ENCODE data around the gene MAP3K19. TPM values are rescaled to one million over a fixed set of nuclear protein-coding genes. Genes with fewer than 3 reads are reported as not detected.
A peak's percentile ranks its signal among the peaks of the same experiment; 100 is the strongest.

Gene MAP3K19
- total and polyA plus RNA-seq, 10 of the 15 experiments (the other 5 are each of a cell fraction or from before 2014, with no cell fraction given), result 0.05 TPM; not detected in 9

- TF ChIP-seq E4F1 (IDR thresholded peaks at IDR 0.05; ENCODE audit: borderline replicate concordance, partially characterized antibody) (peak; percentile 78), MYB (IDR thresholded peaks at IDR 0.05; ENCODE audit: borderline replicate concordance, low read depth, low read length) (no peak), MLLT1 (IDR thresholded peaks at IDR 0.05) (peak; percentile 95), ZNF622 (IDR thresholded peaks at IDR 0.05) (no peak)
These were observed 5.0 kb upstream of the MAP3K19 start, which contains the start of gene RAB3GAP1 (continued) for GRCh38 chr2:135052042-135052876.

GRCh38 chr2:135050684-135051083 is 3.4 kb upstream of the MAP3K19 start:
- RAD21 ChIA-PET (ENCODE audit: unreplicated experiment), result interaction anchor here (1.6 kb wide), 1 partner anchor 133 kb away, joined by 4 read pairs; no protein-coding TSS in a partner anchor

More at GRCh38 chr2:135050684-135051083, 3.4 kb upstream of the MAP3K19 start:
- no TSS peak for BruUV-seq (replicated peaks)
- ATAC-seq, result no peak
- CTCF ChIA-PET, result interaction anchor here (1.1 kb wide), 1 partner anchor 46 kb away, joined by 3 read pairs; no protein-coding TSS in a partner anchor
- Histone ChIP-seq H4K20me1 (ENCODE audit: control insufficient read depth, insufficient read depth) (no peaks in the 10 kb centered on the region), H3K79me2 (ENCODE audit: control insufficient read depth, insufficient read depth, low read length) (peaks cover 32% of the 10 kb centered on the region), H2AFZ (ENCODE audit: control insufficient read depth, low read depth, low read length) (no peak overlapping the region), H3K9me3 (replicated peaks; ENCODE audit: control insufficient read depth, insufficient read depth, low read length) (no peaks in the 10 kb centered on the region), H3K27ac (ENCODE audit: control insufficient read depth, insufficient read depth) (no peak overlapping the region), H3K36me3 (ENCODE audit: control insufficient read depth in 2 of 2, insufficient read depth in 2 of 2, low read length in 1 of 2) (no peaks in the 10 kb centered on the region), H3K4me1 (ENCODE audit: control insufficient read depth, insufficient read depth, low read length) (no peaks in the 10 kb centered on the region), H3K9ac (ENCODE audit: control insufficient read depth, insufficient read depth, low read length) (no peak overlapping the region), H3K4me2 (ENCODE audit: control insufficient read depth, insufficient read depth) (no peak overlapping the region), H3K27me3 (replicated peaks in 1 of 2; ENCODE audit: control insufficient read depth in 2 of 2, insufficient read depth in 2 of 2, low read length in 1 of 2) (no peaks in the 10 kb centered on the region; a peak in 1 of 4 replicates), H3K4me3 (no peak overlapping the region)
- POLR2A ChIA-PET, result no interaction called here
- FAIRE-seq, result no peak
- TF ChIP-seq PML (IDR thresholded peaks at IDR 0.05; ENCODE audit: low read length), result no peak
- no peak for TF ChIP-seq POLR2AphosphoS2 (IDR thresholded peaks at IDR 0.05; ENCODE audit: low read depth, low read length)
- no peak for TF ChIP-seq MTA2 (IDR thresholded peaks at IDR 0.05; ENCODE audit: low read depth)
- no peak for TF ChIP-seq SREBF2 (IDR thresholded peaks at IDR 0.05; ENCODE audit: low read length)
- in situ Hi-C loops (cut with MboI), result no loop called here
- DNase-seq (ENCODE audit: low read depth, low spot score), result no peak
- WGBS (ENCODE audit: insufficient coverage, insufficient replicate concordance, low lambda C conversion rate, missing lambda C conversion rate), result 95% methylated on average over 6 of the region's 6 CpGs
- SMC1A ChIA-PET (ENCODE audit: uncharacterized antibody, unreplicated experiment), result interaction anchor here (0.6 to 1.3 kb wide), 4 partner anchors 9 to 823 kb away, joined by 3 to 6 read pairs (median 4); no protein-coding TSS in a partner anchor
- intact Hi-C loops (cut with micrococcal nuclease; ENCODE audit: unreplicated experiment), result no loop called here

Measured in GM12878 (cell line).